Stimulated activated CD8-positive, alpha-beta memory T cell treated with anti-CD3 and anti-CD28 coated beads, Interleukin-7, amount 100 ng/mL, for 24 hours (primary cell): Measurements from ENCODE around the gene BRF1.
"Not testable (repeated sequence)": the region's sequence is repeated elsewhere in the genome, so short reads cannot be mapped to it uniquely, and the experiment has no call there.

Experiments
- DNase-seq: peaks from one replicate; pipeline ENCODE4 v3.0.0-alpha.2; 2020; ENCODE audit warnings: low read depth

BRF1 gene

GRCh38 chr14:105300542-105301102 is at the start of gene BRF1:
TSS of gene BRF1 (minus strand) at chr14:105301001. CDS start at chr14:105300629, 372 bp downstream.
- DNase-seq = peak; percentile 96

DNA sequence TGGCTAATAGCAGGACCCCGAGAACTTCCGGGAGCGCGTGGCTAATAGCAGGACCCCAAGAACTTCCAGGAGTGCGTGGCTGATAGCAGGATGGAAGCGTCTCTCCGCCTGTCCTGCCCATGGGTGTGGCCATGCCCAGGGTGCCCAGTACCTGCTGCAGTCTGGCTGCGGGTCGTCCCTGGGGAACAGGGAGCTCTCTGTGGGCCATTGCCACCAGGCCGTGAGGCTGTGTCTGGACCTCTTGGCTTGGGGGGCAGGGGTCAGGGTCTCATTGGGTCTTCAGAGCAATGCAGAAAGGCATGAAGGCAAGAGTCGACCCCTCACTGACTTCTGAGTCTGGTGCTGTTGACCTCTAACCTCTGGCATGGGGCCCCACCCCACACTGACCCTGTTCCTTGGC is 49.2 kb upstream of the BRF1 start:
- DNase-seq = no peak

DNA sequence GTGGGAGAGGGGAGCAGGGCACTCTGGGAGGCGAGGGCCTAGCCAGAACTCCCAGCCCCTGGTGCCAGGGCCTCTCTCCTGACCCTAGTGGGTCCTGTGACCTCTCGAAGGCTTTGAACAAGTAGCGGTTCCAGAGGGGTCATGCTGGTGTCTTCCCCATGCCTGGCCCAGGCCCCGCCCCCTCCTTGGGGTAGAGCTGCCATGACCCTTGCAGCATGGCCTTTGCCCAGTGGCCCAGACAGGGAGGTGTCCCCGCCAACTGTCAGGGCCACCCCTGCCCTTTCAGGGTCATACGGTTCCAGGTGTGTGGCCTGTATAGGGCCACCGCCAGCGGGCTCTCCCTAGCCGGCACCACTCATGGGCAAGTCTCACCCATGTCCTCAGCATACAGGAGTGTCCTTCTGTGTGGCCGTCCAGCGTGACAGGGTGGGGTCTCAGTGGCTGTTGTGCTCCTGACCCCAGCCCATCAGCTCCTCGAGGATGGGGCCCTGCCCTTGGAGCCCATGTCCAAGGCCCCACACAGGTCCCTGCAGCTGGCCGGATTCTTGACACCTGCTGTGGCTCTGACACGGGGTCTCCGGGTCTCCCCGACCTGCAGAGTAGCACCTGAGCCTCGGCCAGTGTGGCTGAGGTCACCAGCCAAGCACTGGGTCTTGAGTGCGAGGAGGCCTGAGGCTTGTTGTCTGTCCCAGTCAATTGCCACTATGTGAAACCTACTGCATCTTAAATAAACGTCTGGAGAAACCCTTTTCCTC is 48.3 kb upstream of the BRF1 start:
- no peak for DNase-seq

GRCh38 chr14:105348169-105348944 is 47.6 kb upstream of the BRF1 start:
- no peak for DNase-seq

DNA sequence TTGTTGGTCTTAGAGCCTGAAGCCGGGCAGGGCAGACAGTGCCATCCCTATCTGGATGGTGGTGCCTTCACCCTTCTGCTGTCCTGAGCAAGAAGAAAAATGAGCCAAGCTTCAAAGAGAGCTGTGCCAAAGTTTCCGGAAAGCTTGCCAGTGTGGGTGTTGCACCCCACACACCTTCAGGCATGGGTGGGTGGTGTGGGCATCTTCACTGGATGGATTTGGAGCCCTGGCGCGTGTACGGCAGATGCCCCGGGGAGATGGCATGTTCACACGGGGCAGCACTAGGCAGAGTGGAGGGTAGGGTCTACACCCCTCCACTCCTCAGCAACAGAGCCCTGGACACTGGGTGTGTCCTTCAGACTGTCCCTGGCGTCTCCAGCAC is 46.8 kb upstream of the BRF1 start:
- no peak for DNase-seq

DNA sequence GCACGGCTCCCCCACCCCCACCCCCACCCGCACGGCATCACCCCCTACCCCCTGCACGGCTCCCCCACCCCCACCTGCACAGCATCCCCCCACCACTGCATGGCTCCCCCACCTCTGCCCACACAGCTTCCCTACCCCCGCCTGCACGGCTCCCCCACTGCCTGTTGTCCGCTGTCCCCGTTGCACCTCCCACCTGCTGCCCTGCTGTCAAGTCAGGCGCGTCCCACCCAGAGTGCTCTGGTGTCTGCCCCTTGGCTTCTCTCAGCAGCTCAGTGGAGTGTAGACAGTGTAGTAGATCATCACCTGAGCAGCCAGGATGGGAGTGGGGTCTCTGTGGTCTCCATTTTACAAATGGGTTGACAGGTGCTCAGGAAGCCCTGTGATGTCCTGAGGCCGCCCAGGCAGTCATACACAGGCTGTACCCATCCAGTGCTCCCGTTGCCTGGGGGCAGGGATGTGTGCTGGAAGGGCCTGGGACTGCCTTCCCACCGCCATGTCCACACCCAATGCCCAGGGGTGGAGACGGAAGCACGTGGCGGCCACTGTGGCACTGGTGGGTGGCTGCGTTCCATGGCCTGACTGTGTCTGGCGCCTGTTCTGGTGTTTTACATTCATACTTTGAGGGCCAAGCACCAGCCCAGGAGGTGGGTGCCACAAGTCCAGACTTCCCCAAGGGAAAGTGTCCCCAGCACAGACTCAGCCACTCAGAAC is 46.2 kb upstream of the BRF1 start:
- no peak for DNase-seq

- no peak for DNase-seq
These were observed 45.4 kb upstream of the BRF1 start for GRCh38 chr14:105346200-105346533.

GRCh38 chr14:105343194-105343593 is 42.4 kb upstream of the BRF1 start:
- no peak for DNase-seq

GRCh38 chr14:105340821-105341733 is 40.3 kb upstream of the BRF1 start:
- DNase-seq = no peak

DNA sequence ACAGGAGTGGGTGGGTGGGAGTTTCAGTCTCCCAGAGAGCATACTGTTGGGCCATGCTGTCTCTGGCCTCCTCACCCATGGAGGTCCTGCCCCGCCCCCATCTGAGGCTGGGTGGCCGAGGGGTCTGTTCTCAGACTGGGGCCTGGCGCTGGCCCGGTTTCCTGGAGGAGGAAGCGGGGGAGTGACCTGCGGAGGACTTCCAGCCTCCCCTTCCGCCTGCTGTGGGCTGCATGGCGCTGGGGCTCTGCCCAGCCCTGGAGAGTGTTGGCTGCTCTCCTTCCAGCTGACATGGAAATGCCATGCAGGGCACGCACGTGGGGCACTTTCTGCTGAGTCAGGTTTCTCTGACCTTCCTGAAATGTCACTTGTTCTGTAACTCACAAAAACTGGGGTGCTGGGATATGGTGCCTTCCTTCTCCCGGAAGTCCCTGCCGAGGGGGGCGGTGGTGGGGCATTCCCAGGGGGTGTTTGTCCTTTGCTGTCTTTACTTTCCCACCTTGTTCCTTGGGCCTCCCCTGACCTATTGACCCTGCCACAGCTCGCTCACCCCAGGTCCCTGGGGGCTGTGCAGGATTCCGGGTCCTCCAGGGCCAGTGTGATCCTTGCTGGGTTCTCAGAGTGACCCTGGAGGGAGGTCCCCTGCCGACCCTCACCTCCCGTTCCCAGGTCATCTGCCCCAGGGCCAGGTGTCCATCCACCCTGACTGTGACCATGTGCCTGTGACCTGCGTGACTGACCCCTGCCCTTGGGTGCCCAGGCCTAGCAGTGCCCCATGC is 37.4 kb upstream of the BRF1 start:
- no peak for DNase-seq

GRCh38 chr14:105337433-105337832 is 36.6 kb upstream of the BRF1 start:
- DNase-seq = no peak

DNA sequence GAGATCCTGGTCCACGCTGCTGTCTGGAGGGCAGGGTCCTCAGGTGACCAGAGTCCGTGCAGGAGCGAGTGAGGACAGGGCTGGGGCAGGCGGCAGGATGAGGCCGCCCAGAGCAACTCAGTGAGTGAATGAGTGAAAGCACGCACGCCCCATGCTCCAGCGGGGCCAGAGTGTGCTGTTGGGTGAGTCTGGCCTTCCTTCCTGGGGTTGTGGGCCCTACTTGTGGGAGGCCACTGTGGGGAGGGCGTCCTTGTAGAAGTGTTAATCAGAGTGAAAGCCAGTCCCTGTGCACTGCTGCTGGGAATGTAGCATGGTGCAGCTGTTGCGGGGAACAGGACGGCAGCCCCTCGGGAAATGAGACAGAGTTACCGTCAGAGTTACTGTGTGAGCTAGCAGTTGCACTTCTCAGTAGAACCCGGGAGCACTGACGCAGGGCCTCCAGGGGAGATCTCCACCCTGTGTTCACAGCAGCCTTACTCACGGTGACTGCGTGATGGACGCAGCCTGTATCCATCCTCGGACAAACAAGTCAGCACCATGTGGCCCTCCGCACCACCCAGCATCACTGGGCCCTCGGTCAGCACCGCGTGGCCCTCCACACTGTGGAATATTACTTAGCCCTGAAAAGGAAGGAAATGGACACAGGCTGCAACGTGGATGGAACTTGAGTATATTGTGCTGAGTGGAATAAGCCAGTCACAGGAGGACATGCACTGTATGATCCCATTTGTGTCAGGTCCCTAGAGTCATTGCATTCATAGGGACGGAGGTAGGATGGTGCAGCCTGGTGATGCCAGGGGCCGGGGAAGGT is 35.9 kb upstream of the BRF1 start:
- no peak for DNase-seq

- no peak for DNase-seq
These were observed 35.1 kb upstream of the BRF1 start for GRCh38 chr14:105335735-105336476.

DNA sequence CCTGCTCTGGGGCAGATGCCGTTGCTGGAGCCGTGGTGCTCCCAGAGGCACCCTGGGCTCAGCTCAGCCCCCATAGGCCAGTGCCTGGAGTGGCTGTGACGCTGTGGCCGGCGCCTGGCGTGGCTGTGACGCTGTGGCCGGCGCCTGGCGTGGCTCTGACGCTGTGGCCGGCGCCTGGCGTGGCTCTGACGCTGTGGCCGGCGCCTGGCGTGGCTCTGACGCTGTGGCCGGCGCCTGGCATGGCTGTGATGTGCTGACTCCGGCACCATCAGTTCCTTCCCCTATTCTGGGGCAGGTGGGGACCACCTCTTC is 34.4 kb upstream of the BRF1 start:
- DNase-seq = not testable (repeated sequence)

GRCh38 chr14:105334383-105335230 is 33.8 kb upstream of the BRF1 start:
- no peak for DNase-seq

GRCh38 chr14:105333613-105334364 is 33.0 kb upstream of the BRF1 start:
- DNase-seq = no peak

DNA sequence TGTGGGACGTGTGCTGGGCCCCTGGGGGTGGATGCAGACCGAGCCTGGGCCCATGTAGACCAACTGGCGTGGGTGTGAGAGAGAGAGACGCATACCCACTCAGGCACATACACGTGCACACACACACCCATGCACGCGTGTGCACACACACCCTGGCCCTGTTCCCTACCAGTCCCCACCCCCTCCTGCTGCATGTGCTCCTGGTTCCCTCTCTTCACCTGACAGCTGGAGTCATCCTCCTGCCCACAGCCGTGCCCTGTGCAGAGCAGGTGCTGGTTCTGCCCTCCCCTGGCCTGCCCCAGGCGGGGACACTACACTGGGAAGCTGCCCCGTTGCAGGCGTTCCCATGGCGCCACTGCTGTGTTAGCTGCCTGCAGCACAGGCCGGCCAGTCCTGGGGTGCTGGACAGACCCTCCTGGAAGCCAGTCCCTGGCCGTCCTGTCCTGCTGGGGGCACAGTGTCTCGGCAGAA is 32.3 kb upstream of the BRF1 start:
- DNase-seq = no peak
